Head of caudate nucleus (tissue), 42 donors: Measurements from ENCODE around the gene GLIS1.

Experiments used
- DNase-seq, 42 donors: peaks; one replicate each; pipeline versions ENCODE4 v3.0.0 to v3.0.0-alpha.2; 2020 to 2021; ENCODE audit warnings: mixed read lengths in 7 of 42
- intact Hi-C: fragments of 100-400 bp; cut with DNase I; formaldehyde crosslinking; loops from one replicate; pipeline ENCODE4 v1.15.0; 2022

Gene GLIS1

GRCh38 chr1:53553734-53554509 is 185.0 kb downstream of the GLIS1 start:
- DNase-seq, result peak in 12 of 42 donors; percentile 1 to 29 (median 4)
- intact Hi-C loops, result no loop called here

DNA sequence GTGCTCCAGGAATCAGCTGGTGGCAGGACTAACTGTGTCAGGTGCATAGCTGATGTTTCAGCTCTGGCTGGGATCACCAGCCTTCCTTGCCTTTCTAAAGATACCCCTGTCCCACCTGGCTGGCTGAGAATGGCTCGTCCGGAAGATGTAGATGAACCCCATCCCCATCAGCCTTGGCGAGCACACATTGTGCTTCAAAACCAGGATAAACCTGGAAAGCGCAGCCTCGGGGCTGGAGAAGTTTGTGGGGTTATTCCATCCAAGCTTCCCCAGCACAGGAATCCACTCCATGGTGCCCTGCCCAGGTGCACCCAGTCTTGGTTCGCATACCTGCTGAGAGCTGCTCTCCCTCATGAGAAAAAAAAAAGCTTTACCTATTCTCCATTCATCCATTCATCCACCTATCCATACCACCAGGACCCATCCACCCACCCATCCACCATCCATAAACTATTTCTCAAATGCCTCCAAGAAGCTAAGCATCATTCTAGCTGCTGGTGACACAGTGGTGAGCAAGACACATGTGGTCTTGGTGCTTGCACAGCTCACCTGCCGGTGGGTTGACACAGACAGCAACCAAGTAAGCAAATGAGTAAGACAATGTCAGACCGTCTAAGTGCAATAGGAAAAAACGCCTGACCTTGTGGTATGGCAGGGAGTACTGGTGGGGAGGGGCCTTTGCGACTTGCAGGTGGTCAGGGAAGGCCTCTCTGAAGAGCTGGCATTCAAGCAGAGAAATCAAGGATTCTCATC is 185.8 kb downstream of the GLIS1 start:
- DNase-seq, result peak in 8 of 42 donors; percentile 1 to 17 (median 6)

GRCh38 chr1:53552146-53552861 is 186.7 kb downstream of the GLIS1 start:
- peak in 11 of 42 donors; percentile 0 to 28 (median 4) for DNase-seq
- intact Hi-C loops, result no loop called here

More for the DNA sequence above, 185.8 kb downstream of the GLIS1 start:
- intact Hi-C loops, result no loop called here

- DNase-seq, result peak in 10 of 42 donors; percentile 0 to 27 (median 2)
- intact Hi-C loops, result no loop called here
Measured at GRCh38 chr1:53551428-53551995, 187.5 kb downstream of the GLIS1 start.

GRCh38 chr1:53550201-53550741 is 188.7 kb downstream of the GLIS1 start:
- DNase-seq, result peak in 9 of 42 donors; percentile 1 to 27 (median 4)
- intact Hi-C loops, result no loop called here

- DNase-seq, result peak in 4 of 42 donors; percentile 0 to 15 (median 2)
- intact Hi-C loops, result no loop called here
Measured at GRCh38 chr1:53549781-53550180, 189.2 kb downstream of the GLIS1 start.

DNA sequence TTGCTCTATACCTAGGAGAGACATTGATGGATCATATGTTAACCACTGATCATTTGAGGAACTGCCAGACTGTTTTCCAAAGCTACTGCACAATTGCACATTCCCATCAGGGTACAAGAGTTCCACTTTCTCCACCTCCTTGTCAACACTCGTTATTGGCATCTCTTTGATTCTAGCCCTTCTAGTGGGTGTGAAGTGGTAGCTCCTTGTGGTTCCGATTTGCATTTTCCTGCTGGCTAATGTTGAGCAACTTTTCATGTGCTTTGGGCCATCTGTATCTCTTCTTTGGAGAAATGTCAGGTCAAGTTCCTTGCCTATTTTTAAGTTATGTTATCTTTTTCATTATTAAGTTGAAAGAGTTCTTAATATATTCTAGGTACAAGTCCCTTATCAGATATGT is 189.7 kb downstream of the GLIS1 start:
- intact Hi-C loops, result no loop called here
- no peak for DNase-seq

DNA sequence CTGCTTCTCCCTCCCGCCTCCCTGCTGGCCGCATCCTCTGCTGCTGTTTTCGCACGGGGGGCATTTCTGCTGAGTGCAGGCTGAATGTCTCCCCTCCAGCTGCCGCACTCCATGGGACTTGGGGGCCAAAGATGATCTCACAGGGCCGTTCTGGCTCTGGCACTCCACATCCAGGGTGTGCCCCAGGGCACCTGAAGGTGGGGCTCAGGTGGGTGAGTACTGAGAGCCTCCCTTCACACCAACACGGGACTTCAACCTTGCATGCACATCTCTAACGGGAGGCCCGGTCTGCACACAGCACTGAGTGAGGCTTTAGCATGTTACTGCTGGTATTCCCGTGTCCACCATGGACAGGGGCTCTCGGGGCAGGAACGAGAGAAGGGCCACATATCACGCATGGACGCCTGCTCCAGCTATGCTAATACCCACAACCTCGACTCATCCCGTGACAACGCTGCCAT is 190.9 kb downstream of the GLIS1 start:
- DNase-seq, result peak in 14 of 42 donors; percentile 1 to 38 (median 8)
- intact Hi-C loops, result no loop called here

- intact Hi-C loops, result no loop called here
- DNase-seq, result peak in 11 of 42 donors; percentile 0 to 30 (median 9)
Measured at GRCh38 chr1:53547231-53547790, 191.7 kb downstream of the GLIS1 start.

- DNase-seq, result peak in 6 of 42 donors; percentile 0 to 14 (median 2)
- intact Hi-C loops, result no loop called here
Measured at GRCh38 chr1:53546409-53547155, 192.4 kb downstream of the GLIS1 start.

- DNase-seq, result peak in 10 of 42 donors; percentile 1 to 35 (median 6)
- intact Hi-C loops, result no loop called here
Measured at GRCh38 chr1:53545663-53546408, 193.1 kb downstream of the GLIS1 start.

GRCh38 chr1:53544728-53545515 is 194.0 kb downstream of the GLIS1 start:
- DNase-seq, result peak in 3 of 42 donors; percentile 1 to 5 (median 3)

DNA sequence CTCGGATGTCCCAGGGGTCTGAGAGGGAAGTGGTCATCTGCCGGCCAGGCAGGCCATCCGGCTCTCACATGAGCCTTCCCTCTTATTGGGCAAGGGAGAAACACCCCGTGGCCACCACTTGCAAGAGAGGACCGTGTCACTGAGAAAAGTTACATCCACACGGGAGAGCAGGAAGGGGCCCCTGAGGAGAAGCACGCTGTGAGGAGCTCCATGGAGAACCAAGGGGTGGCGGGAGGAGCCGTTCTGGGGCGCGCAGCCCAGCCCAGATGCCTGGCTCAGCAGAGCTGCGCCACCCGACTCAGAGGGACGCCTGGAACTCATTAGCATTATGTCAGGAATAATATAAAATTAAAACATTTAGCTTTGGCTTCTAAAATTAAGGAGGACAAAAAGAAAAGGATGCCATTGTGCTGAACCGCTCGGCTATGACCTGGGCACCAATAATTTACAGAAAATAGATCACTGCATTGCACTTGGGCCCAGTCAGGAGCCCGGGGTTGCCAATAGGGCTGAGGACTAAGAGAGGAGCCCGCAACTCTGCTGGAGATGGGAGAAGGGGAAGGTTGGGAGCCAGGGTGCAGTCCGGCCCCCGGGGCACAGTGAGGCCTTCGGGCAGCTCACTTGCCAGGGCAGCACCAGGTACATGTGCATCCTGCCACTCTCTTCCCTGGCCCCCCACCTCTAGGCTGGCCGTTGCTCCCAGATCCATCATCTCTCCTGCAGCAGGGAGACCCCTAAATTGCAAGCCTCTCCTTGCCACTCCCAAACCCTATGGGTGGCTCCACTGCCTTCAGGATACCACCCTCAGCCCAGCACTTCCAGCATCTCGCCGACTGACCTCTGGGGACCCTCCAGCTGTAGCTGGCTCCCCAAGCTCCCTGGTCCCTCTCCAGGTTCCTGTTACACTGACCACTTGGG is 194.9 kb downstream of the GLIS1 start:
- intact Hi-C loops, result no loop called here
- DNase-seq, result no peak

More at GRCh38 chr1:53544728-53545515, 194.0 kb downstream of the GLIS1 start:
- intact Hi-C loops, result no loop called here

- DNase-seq, result no peak
- intact Hi-C loops, result no loop called here
Measured at GRCh38 chr1:53543130-53543777, 195.7 kb downstream of the GLIS1 start.

- intact Hi-C loops, result no loop called here
- no peak for DNase-seq
Measured at GRCh38 chr1:53542551-53542950, 196.4 kb downstream of the GLIS1 start.
